Lower lobe of right lung (tissue), 2 donors: ENCODE data around the gene TJP1. TPM values are rescaled to one million over a fixed set of nuclear protein-coding genes. Genes with fewer than 3 reads are reported as not detected.

Source experiments
- ATAC-seq, 2 donors: fragments of 200-7000 bp; cut with Tn5 transposase; one replicate each; pipeline ENCODE4 v1.9.1; 2020 to 2022; ENCODE audit warnings: mild to moderate bottlenecking in 2 of 2, moderate library complexity in 2 of 2
- DNase-seq: peaks from one replicate; pipeline ENCODE4 v3.0.0-alpha.2; 2020
- H3K27ac ChIP-seq: fragments of 200-600 bp; one replicate; pipeline ENCODE4 v1.8.0; 2022
- H3K27me3 ChIP-seq: fragments of 200-600 bp; one replicate; pipeline ENCODE4 v1.8.0; 2022; ENCODE audit warnings: low read depth
- H3K36me3 ChIP-seq: fragments of 200-600 bp; one replicate; pipeline ENCODE4 v1.8.0; 2022; ENCODE audit warnings: mild to moderate bottlenecking
- H3K4me1 ChIP-seq: fragments of 200-600 bp; one replicate; pipeline ENCODE4 v1.8.0; 2022
- H3K4me3 ChIP-seq: fragments of 200-600 bp; one replicate; pipeline ENCODE4 v1.8.0; 2022; ENCODE audit warnings: mild to moderate bottlenecking
- H3K9me3 ChIP-seq: fragments of 200-600 bp; one replicate; pipeline ENCODE4 v1.8.0; 2022
- CTCF ChIP-seq: fragments of 200-600 bp; IDR thresholded peaks from one replicate; pipeline ENCODE4 v1.8.0; 2022; ENCODE audit warnings: antibody characterized with exemption, mild to moderate bottlenecking
- intact Hi-C: fragments of 100-400 bp; cut with DNase I; formaldehyde crosslinking; loops from one replicate; pipeline ENCODE4 v1.11.0; 2022
- total RNA-seq: library from RNA; stranded (reverse); fragmentation: NEBNext Ultra II Directional; extraction: Animal tissue kit (Norgen Biotek cat#: 25700); gene quantifications from one replicate; pipeline ENCODE4 v1.2.1, GENCODE V29; 2021
- donor health status: DM: no; HTN: yes; CAD: no; lungs with severe emphysema.

Gene TJP1
- total RNA-seq, 1 donor from 2014 or later: 115 TPM

GRCh38 chr15:29849716-29850115 is 27.4 kb upstream of the TJP1 start:
- no peaks in the 10 kb centered on the region for H3K36me3 ChIP-seq
- no peaks in the 10 kb centered on the region for H3K9me3 ChIP-seq
- intact Hi-C loops: no loop called here
- no peaks in the 10 kb centered on the region for H3K4me1 ChIP-seq
- DNase-seq (no peak), ATAC-seq (no peak)
- no peaks in the 10 kb centered on the region for H3K27me3 ChIP-seq
- H3K4me3 ChIP-seq: no peak overlapping the region
- no peak overlapping the region for H3K27ac ChIP-seq
- TF ChIP-seq CTCF: no peak

GRCh38 chr15:29849218-29849617 is 26.9 kb upstream of the TJP1 start:
- Histone ChIP-seq H3K4me1 (no peaks in the 10 kb centered on the region), H3K36me3 (no peaks in the 10 kb centered on the region), H3K27me3 (no peaks in the 10 kb centered on the region), H3K9me3 (no peaks in the 10 kb centered on the region), H3K4me3 (no peak overlapping the region), H3K27ac (no peak overlapping the region)
- intact Hi-C loops: no loop called here
- DNase-seq: no peak
- TF ChIP-seq CTCF: no peak
- no peak for ATAC-seq

- Histone ChIP-seq H3K27ac (no peak overlapping the region), H3K4me3 (no peak overlapping the region), H3K9me3 (no peaks in the 10 kb centered on the region), H3K36me3 (no peaks in the 10 kb centered on the region), H3K27me3 (no peaks in the 10 kb centered on the region), H3K4me1 (peaks cover 6% of the 10 kb centered on the region)
- intact Hi-C loops: no loop called here
- no peak for ATAC-seq
- no peak for DNase-seq
- no peak for TF ChIP-seq CTCF
Measured at GRCh38 chr15:29844290-29844903, 22.1 kb upstream of the TJP1 start.

DNA sequence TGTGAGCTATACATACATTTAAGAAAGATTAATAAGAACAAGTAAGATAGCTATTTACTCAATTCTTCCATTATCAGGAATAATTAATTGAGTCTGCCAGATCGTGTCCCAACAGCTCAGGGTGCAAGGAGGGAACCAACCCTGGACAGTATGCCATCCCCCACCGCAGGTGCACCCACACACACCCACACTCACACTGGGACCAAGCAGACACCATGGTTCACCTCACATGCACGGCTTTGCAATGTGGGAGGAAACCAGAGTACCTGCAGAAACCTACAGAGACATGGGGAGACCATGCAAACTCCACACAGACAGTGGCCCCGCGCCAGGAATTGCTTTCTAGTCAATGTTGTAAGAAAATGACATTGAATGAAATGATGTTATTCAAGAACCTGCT is 20.0 kb upstream of the TJP1 start:
- ATAC-seq (no peak), DNase-seq (no peak)
- intact Hi-C loops: no loop called here
- Histone ChIP-seq H3K9me3 (no peaks in the 10 kb centered on the region), H3K4me3 (no peak overlapping the region), H3K27me3 (no peaks in the 10 kb centered on the region), H3K36me3 (no peaks in the 10 kb centered on the region), H3K27ac (no peak overlapping the region), H3K4me1 (peaks cover 6% of the 10 kb centered on the region)
- no peak for TF ChIP-seq CTCF

DNA sequence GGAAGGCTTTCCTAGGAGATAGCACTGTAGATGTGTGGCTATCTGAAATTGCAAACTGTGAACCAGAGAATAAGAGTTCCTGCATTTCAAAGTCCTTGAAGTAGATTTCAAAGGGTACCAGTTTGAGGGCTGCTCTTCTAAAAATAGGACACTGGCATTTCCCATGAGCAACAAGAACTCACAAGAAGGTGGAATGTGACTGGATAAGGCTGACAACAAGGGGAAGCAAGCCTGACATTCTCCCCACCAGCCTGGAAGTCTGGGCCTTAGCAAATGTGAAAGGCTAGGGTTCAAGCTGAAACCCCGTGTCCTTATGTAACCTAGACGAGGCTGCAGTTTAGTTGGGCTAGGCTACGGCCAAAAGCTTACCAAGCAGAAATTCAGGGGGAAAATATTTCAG is 18.7 kb upstream of the TJP1 start:
- DNase-seq (no peak), ATAC-seq (peak; percentile 30 to 61)
- no peak for TF ChIP-seq CTCF
- intact Hi-C loops: no loop called here
- H3K4me1 ChIP-seq: peaks cover 10% of the 10 kb centered on the region
- no peaks in the 10 kb centered on the region for H3K9me3 ChIP-seq
- H3K27ac ChIP-seq: no peak overlapping the region
- no peaks in the 10 kb centered on the region for H3K36me3 ChIP-seq
- no peaks in the 10 kb centered on the region for H3K27me3 ChIP-seq
- no peak overlapping the region for H3K4me3 ChIP-seq
